Astrocyte (in vitro differentiated cells and primary cell): ENCODE data around the gene PDE7B. TPM values are rescaled to one million over a fixed set of nuclear protein-coding genes. Genes with fewer than 3 reads are reported as not detected.
"Not testable (repeated sequence)": the region's sequence is repeated elsewhere in the genome, so short reads cannot be mapped to it uniquely, and the experiment has no call there.

Experiments used
- DNase-seq: peaks from one replicate; pipeline ENCODE4 v3.0.0-alpha.2; 2010; ENCODE audit warnings: low read depth
- FAIRE-seq: peaks from 2 replicates; lab custom pipeline; 2011; peaks lifted over from hg19 to GRCh38; lab: Jason Lieb, UNC
- H2AFZ ChIP-seq: 2 replicates; pipeline ENCODE4 v1.6.0; 2012; ENCODE audit warnings: low read depth, low read length, inconsistent platforms
- H3K27ac ChIP-seq: 2 replicates; pipeline ENCODE4 v1.5.1; 2011; ENCODE audit warnings: low read depth, low read length, inconsistent platforms
- H3K27me3 ChIP-seq: 2 replicates; pipeline ENCODE4 v1.6.0; 2011; ENCODE audit warnings: low read length, inconsistent platforms; ENCODE audit not compliant: insufficient read depth
- H3K36me3 ChIP-seq: 2 replicates; pipeline ENCODE4 v1.5.1; 2011; ENCODE audit warnings: low read length, inconsistent platforms; ENCODE audit not compliant: insufficient read depth
- H3K4me1 ChIP-seq: 2 replicates; pipeline ENCODE4 v1.5.1; 2011; ENCODE audit warnings: low read length, inconsistent platforms; ENCODE audit not compliant: insufficient read depth
- H3K4me2 ChIP-seq: 2 replicates; pipeline ENCODE4 v1.6.0; 2012; ENCODE audit warnings: low read length, inconsistent platforms
- H3K4me3 ChIP-seq: 2 replicates; pipeline ENCODE4 v1.5.1; 2011; ENCODE audit warnings: low read depth, mild to moderate bottlenecking, low read length, inconsistent platforms; ENCODE audit not compliant: insufficient read depth
- H3K79me2 ChIP-seq: 2 replicates; pipeline ENCODE4 v1.6.0; 2012; ENCODE audit warnings: mild to moderate bottlenecking, low read length, inconsistent platforms; ENCODE audit not compliant: insufficient read depth
- H3K9ac ChIP-seq: 2 replicates; pipeline ENCODE4 v1.6.0; 2012; ENCODE audit warnings: mild to moderate bottlenecking, low read length, inconsistent platforms
- H3K9me3 ChIP-seq: 2 replicates; pipeline ENCODE4 v1.5.1; 2012; ENCODE audit warnings: low read depth, mild to moderate bottlenecking, low read length, inconsistent platforms; ENCODE audit not compliant: insufficient read depth
- H4K20me1 ChIP-seq: 2 replicates; pipeline ENCODE4 v1.6.0; 2012; ENCODE audit warnings: low read length, inconsistent platforms; ENCODE audit not compliant: insufficient read depth
- H3K27ac Mint-ChIP-seq: one replicate; pipeline ENCODE4 v1.8.0; 2021; ENCODE audit warnings: mild to moderate bottlenecking, mixed read lengths; ENCODE audit not compliant: unreplicated experiment
- H3K27me3 Mint-ChIP-seq: one replicate; pipeline ENCODE4 v1.8.0; 2021; ENCODE audit warnings: low read depth, mixed read lengths; ENCODE audit not compliant: unreplicated experiment
- H3K36me3 Mint-ChIP-seq: one replicate; pipeline ENCODE4 v1.8.0; 2021; ENCODE audit warnings: low read depth, mixed read lengths; ENCODE audit not compliant: unreplicated experiment
- H3K4me1 Mint-ChIP-seq: one replicate; pipeline ENCODE4 v1.8.0; 2021; ENCODE audit warnings: low read depth, mixed read lengths; ENCODE audit not compliant: unreplicated experiment
- H3K4me3 Mint-ChIP-seq: one replicate; pipeline ENCODE4 v1.8.0; 2021; ENCODE audit warnings: mild to moderate bottlenecking, moderate library complexity, mixed read lengths; ENCODE audit not compliant: unreplicated experiment
- H3K9me3 Mint-ChIP-seq: one replicate; pipeline ENCODE4 v1.8.0; 2021; ENCODE audit warnings: mild to moderate bottlenecking, mixed read lengths; ENCODE audit not compliant: unreplicated experiment
- CTCF ChIP-seq: IDR thresholded peaks from 2 replicates; pipeline ENCODE4 v1.5.1; 2011; ENCODE audit warnings: low read depth, mild to moderate bottlenecking, inconsistent platforms, low read length, moderate library complexity; ENCODE audit not compliant: insufficient read depth
- EZH2 ChIP-seq: IDR thresholded peaks from 2 replicates; pipeline ENCODE4 v1.6.1; 2012; ENCODE audit warnings: mild to moderate bottlenecking, low read length, inconsistent platforms; ENCODE audit not compliant: insufficient read depth
- total RNA-seq: library from RNA; stranded (reverse); gene quantifications from 2 replicates; pipeline ENCODE4 v1.2.1, GENCODE V29; 2021

PDE7B gene
- total RNA-seq, 1 donor from 2014 or later = 0.27 TPM

- Mint-ChIP-seq H3K4me1 (no peaks in the 10 kb centered on the region), H3K4me3 (no peak overlapping the region), H3K36me3 (no peaks in the 10 kb centered on the region), H3K27ac (no peak overlapping the region), H3K27me3 (no peaks in the 10 kb centered on the region), H3K9me3 (no peaks in the 10 kb centered on the region)
- Histone ChIP-seq H3K4me1 (no peaks in the 10 kb centered on the region), H2AFZ (no peak overlapping the region), H3K27me3 (no peaks in the 10 kb centered on the region), H3K36me3 (no peaks in the 10 kb centered on the region), H3K9me3 (no peaks in the 10 kb centered on the region), H3K27ac (no peak overlapping the region), H3K4me2 (no peak overlapping the region), H4K20me1 (no peaks in the 10 kb centered on the region), H3K9ac (no peak overlapping the region), H3K79me2 (no peaks in the 10 kb centered on the region), H3K4me3 (no peak overlapping the region)
- no peak for FAIRE-seq
- DNase-seq = no peak
- no peak for TF ChIP-seq EZH2
- no peak for TF ChIP-seq CTCF
Observed at GRCh38 chr6:136216503-136217401, 365.3 kb downstream of the PDE7B start.

GRCh38 chr6:136224974-136225373, 373.5 kb downstream of the PDE7B start:
- H3K27ac ChIP-seq, DNase-seq, H3K9ac ChIP-seq, H3K9me3 Mint-ChIP-seq, H3K4me1 Mint-ChIP-seq, H3K4me2 ChIP-seq, H3K36me3 ChIP-seq, H2AFZ ChIP-seq, H3K27ac Mint-ChIP-seq, H3K79me2 ChIP-seq, H3K27me3 ChIP-seq, H3K4me3 Mint-ChIP-seq, H3K9me3 ChIP-seq, H4K20me1 ChIP-seq, FAIRE-seq, H3K36me3 Mint-ChIP-seq, H3K27me3 Mint-ChIP-seq, H3K4me3 ChIP-seq, H3K4me1 ChIP-seq: not testable (repeated sequence)

DNA sequence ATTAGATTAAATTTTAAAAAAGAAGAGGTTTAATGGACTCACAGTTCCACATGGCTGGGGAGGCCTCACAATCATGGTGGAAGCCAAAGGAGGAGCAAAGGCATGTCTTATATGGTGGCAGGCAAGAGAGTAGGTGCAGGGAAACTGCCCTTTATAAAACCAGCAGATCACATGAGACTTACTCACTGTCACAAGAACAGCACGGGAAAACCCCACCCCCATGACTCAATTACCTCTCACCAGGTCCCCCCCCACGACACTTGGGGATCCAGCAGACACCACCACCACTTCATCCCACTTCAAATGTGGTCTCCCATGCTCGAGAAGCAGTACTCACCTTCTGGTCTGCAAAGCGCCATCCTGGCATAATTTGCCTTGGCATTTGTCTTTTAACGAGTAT, 374.0 kb downstream of the PDE7B start:
- Histone ChIP-seq H3K4me2 (no peak overlapping the region), H3K9me3 (no peaks in the 10 kb centered on the region), H4K20me1 (no peaks in the 10 kb centered on the region), H3K4me1 (no peaks in the 10 kb centered on the region), H3K4me3 (no peak overlapping the region), H3K27ac (no peak overlapping the region), H2AFZ (no peak overlapping the region), H3K79me2 (no peaks in the 10 kb centered on the region), H3K36me3 (no peaks in the 10 kb centered on the region), H3K9ac (no peak overlapping the region), H3K27me3 (no peaks in the 10 kb centered on the region)
- DNase-seq (no peak), FAIRE-seq (no peak)
- peaks cover 2% of the 10 kb centered on the region for H3K9me3 Mint-ChIP-seq
- H3K4me3 Mint-ChIP-seq = no peak overlapping the region
- no peak for TF ChIP-seq EZH2
- TF ChIP-seq CTCF = no peak
- no peaks in the 10 kb centered on the region for H3K27me3 Mint-ChIP-seq
- H3K27ac Mint-ChIP-seq = no peak overlapping the region
- H3K4me1 Mint-ChIP-seq = peaks cover 8% of the 10 kb centered on the region
- no peaks in the 10 kb centered on the region for H3K36me3 Mint-ChIP-seq
